Activated CD8-positive, alpha-beta memory T cell treated with anti-CD3 and anti-CD28 coated beads for 36 hours (primary cell): ENCODE data around the gene DDN. TPM values are rescaled to one million over a fixed set of nuclear protein-coding genes. Genes with fewer than 3 reads are reported as not detected.

Experiments used
- CTCF ChIA-PET: fragments of 350-600 bp; sonication (Branson Sonifier 250); formaldehyde crosslinking; loops from one replicate; lab custom pipeline; 2021; ENCODE audit warnings: antibody characterized with exemption; lab: Charles Lee
- POLR2A ChIA-PET: fragments of 350-600 bp; sonication (Branson Sonifier 250); formaldehyde crosslinking; loops from one replicate; lab custom pipeline; 2021; ENCODE audit warnings: antibody characterized with exemption; lab: Charles Lee
- total RNA-seq, 2 experiments: library from RNA; stranded (reverse); gene quantifications; one replicate each; pipeline ENCODE4 v1.2.3, GENCODE V29; 2021

Gene DDN
- total RNA-seq, 2 experiments from 2014 or later: 1.2 TPM

DNA sequence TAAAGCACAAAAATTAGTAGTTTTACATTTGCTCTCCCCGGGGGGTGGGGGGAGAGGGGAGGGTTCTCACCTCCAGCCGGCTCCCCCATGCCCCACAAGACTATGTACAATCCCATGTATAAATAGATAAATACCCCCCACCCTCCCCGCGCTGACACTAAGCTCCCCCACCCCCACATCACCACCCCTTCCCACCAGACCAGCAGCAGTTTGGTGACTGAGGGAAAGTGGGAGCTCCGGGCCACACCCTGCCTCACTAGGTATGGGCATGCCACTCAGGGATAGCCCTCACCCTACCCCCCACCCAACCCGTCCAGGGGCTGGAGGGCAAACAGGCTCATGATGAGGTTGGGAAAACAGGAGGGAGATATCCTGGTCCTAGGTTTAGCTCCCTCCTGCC lies 21.3 kb upstream of the DDN start:
- CTCF ChIA-PET: interaction anchor here (0.6 to 1.9 kb wide), 15 partner anchors 11 to 167 kb away, joined by 3 to 10 read pairs (median 4); partner anchors contain the start of gene KMT2D

DNA sequence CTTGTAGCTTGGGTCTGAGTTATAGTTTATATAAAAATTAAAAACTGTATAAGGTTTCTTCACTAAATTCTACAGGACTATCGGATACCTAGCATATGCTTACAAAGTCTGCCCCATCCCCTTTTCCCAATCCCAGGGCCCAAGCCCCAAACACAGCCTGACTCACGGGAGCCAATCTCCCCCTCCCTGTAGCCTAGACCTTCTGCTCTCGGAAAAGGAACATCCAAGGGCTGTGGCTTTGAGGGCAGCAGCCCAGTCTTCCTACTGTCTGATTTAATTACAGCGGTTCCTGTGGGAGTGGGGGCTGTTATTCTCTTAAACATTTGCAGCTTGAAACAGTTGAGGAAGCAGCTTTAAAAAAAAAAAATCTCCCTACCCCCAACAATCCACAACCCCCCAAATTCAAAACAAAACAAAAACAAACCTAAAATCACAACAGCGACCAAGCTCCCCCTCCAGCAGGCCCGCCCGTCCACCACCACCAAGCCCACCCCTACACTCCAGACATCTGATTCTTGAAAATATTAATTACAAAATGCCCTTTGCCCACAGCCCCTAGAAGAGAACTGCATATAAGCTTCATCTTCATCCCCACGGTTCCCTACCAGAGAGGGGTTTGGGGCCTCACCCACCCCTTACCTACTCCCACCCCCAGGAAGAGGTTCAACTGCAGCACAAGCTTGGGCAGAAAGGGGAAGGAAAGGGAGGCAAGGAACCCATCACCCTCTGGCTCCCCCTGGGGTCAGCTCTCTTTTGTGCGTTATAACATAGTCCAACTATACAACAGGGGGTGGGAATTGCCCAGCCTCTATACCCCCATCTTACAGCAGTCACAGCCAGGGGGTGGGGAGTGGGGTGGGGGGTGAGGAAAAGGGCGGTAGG lies 20.5 kb upstream of the DDN start:
- ChIA-PET POLR2A (interaction anchor here (0.5 to 1.3 kb wide), 6 partner anchors 18 to 1133 kb away, joined by 3 to 5 read pairs (median 4); no protein-coding TSS in a partner anchor), CTCF (interaction anchor here (0.8 to 1.9 kb wide), 14 partner anchors 12 to 166 kb away, joined by 3 to 10 read pairs (median 4); partner anchors contain the start of gene KMT2D)

More for the DNA sequence above, 21.3 kb upstream of the DDN start:
- POLR2A ChIA-PET: interaction anchor here (0.5 to 1.3 kb wide), 2 partner anchors 24 to 39 kb away, joined by 3 to 5 read pairs; no protein-coding TSS in a partner anchor

DNA sequence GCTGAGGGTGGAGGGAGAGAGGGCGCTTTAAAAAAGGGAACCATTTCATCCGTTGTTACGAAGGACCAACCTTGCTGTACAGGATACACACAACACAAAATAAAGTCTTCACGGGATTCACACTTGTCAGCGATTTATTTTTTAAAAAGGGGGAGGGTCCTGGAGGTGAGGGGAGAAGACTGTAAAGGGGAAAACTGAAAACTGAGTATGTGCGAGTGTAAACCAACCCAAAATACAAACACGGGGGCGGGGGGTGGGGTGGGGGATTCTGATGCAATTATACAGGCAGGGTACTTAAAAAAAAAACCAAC lies 19.9 kb upstream of the DDN start:
- ChIA-PET POLR2A (interaction anchor here (0.6 to 1.3 kb wide), 3 partner anchors 22 to 245 kb away, joined by 4 to 5 read pairs (median 5); no protein-coding TSS in a partner anchor), CTCF (interaction anchor here (1.3 to 1.9 kb wide), 6 partner anchors 12 to 111 kb away, joined by 3 to 10 read pairs (median 5); partner anchors contain the start of gene KMT2D)

DNA sequence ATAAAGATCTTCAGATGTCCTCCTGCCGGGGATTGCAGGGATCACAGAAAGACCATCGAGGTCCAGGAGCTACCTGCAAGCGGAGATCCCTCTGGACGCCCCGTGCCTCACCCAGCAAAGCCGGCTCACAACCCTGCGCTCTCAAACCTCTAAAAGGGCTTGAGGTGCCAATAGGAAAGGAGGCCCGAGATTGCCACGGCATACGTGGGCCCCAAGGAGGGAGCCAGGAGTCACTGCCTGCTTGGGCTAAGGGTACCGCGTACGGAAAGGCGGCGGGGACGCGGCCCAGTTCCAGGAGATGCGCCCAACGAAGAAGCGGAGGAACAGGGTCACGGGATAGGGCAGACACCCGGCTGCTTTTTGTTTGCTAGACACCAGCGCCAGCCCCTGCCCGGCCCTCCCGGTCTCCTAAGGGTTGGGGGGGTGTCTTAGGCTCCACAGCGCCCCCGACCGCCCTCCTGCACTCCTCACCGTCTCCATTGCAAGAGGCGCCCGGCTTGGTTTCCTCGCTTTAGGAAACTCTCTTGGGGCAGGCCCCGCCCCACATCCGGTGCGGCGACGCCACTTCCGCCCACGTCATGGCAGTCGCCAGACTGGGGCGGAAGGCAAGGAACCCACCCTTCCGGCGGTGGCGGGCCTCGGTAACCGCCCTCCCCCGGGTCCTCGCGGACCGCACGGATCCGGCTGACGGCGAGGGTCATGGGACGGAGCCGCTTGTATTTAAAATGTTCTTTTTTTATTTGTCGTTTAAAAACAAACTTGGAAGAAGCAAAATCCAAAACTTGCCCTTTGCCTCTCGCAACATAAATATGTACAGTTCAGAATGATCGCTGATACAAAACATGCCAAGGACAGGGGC lies 19.3 kb upstream of the DDN start, which contains the start of gene PRKAG1:
TSS of gene PRKAG1 (minus strand) at position 516 of the 859 bp plus-strand sequence. CDS start at position 480, 36 bp downstream.
- ChIA-PET POLR2A (interaction anchor here (0.6 to 1.0 kb wide), 2 partner anchors 37 to 217 kb away, joined by 3 to 7 read pairs; no protein-coding TSS in a partner anchor), CTCF (interaction anchor here (0.6 to 2.2 kb wide), 12 partner anchors 15 to 379 kb away, joined by 3 to 7 read pairs (median 4); partner anchors contain the start of genes DDN, KMT2D and WNT1)

DNA sequence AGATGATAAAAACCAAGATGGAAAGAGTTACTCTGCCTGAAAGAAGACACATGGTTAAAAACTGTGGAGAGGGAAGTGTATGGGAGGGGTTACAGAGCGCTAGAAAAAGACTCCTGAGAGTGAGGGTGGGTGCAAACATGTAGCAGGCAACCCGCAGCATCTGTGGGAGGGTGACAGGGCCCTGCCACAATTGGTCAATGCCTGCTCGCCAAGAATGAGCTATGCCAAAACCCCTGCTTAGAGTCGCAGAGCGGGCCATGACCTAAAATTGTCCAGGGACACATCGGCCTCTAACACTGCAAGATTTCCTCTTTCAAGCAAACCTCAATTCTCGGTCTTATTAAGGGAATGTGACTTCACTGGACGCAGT lies 18.7 kb upstream of the DDN start:
- POLR2A ChIA-PET: interaction anchor here (0.6 to 1.0 kb wide), 2 partner anchors 38 to 217 kb away, joined by 3 to 7 read pairs; no protein-coding TSS in a partner anchor

DNA sequence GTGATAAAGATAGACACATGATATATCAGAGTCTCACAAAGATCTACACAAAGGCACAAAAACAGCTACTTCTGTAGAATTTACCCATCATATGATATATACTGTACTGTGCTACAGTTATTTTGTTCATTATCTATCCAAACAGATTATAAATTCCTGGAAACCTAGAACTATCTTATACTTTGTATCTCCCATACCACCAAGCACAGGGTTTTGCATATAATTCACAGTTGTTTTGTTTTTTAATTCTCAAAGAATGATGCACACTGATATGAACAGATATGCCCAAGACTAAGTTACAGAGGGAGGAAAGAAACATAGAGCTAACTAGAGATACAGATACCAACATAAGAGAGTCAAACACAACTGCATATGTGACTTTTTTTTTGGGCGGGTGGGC lies 16.0 kb upstream of the DDN start:
- CTCF ChIA-PET: interaction anchor here (1.7 kb wide), 1 partner anchor 74 kb away, joined by 7 read pairs; no protein-coding TSS in a partner anchor

More for the DNA sequence above, 18.7 kb upstream of the DDN start:
- CTCF ChIA-PET: interaction anchor here (0.6 to 2.2 kb wide), 9 partner anchors 15 to 380 kb away, joined by 3 to 7 read pairs (median 4); partner anchors contain the start of genes DDN and WNT1

DNA sequence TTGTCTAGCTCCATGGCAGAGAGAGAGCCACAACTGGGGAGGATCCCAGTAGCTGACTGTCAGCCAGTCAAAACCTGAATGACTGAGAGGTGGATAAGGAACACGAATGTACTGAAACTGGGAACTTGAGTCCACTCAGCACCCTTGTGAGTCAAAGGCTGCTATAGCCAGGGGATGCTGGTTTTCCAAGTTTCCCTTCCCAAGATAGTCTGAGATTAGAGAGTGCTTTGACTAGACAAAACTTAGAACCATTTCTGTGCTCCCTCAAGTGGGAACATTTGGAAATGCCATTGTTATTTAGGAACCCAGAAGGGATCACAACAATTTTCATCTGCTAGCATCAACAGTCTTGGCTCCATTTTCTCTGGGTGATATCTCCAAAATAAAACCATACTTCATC lies 15.4 kb upstream of the DDN start:
- ChIA-PET CTCF (interaction anchor here (1.7 to 2.6 kb wide), 2 partner anchors 17 to 74 kb away, joined by 6 to 7 read pairs; no protein-coding TSS in a partner anchor), POLR2A (no interaction called here)

More for the DNA sequence above, 16.0 kb upstream of the DDN start:
- POLR2A ChIA-PET: interaction anchor here (0.9 kb wide), 1 partner anchor 14 kb away, joined by 3 read pairs; no protein-coding TSS in a partner anchor

DNA sequence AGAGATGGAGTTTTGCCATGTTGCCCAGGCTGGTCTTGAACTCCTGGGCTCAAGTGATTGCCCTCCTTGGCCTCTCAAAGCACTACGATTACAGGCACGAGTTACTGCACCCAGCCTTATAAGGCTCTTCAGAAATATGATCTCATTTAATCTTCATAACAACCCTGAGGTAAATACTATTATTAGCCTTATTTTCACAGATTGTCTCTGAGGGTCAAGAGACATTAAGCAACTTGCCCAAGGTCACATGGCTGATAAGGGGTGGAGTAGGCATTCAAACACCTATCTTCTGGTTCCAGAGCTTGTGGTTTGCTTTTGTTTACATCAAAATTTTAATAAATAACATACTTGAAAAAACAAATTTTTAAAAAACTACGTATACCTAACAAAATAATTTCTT lies 14.3 kb upstream of the DDN start:
- ChIA-PET CTCF (interaction anchor here (0.6 to 2.6 kb wide), 2 partner anchors 16 to 234 kb away, joined by 3 to 6 read pairs; no protein-coding TSS in a partner anchor), POLR2A (no interaction called here)

DNA sequence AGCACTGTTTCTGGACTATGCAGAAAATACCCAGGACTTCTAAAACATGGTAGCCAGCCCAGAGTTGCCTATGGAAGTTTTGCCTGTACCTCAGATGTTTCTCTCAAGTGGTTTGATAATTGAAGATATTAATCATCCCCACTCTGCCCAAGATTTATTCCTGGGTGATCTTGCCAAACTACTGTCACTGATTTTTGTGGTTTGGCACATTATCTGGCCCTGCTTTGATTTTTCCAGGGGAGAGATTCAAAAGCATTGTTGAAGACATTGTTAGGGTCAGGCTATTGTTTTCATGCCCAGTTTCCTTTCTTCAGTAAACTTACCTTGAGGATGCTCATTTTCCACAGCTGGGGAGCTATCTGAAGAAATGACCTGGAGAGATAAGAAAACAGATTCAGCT lies 13.6 kb upstream of the DDN start:
- CTCF ChIA-PET: interaction anchor here (2.6 kb wide), 1 partner anchor 16 kb away, joined by 6 read pairs; no protein-coding TSS in a partner anchor
- POLR2A ChIA-PET: no interaction called here

DNA sequence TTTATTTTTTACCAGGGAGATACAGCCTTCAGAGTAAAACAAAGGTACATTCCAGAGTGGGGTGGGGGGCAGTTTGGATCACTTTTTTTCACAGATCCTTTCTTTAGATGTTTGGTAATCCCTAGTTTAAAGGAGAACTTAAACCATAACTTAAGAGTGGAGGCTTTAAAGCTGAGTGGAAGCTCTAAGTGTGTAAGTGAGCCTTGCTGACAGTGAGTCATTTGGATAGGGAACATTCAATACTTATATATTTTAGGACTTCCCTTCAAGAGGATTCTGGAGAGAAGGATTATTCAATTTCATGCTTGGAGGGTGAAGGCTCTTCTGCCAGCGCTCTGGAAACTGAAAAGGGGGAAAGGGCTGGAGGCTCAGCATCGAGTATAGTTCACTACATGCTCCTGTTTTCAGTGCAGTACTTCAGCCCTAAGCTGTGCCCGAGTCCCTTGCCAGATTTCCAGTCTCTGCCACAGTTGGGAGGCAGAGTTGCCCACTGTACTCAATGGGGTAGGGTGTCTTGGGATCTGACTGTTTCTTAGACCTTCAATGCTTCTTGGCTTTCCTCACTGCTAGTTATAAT lies 11.0 kb upstream of the DDN start:
- CTCF ChIA-PET: interaction anchor here (1.0 to 2.1 kb wide), 2 partner anchors 13 to 82 kb away, joined by 3 to 7 read pairs; no protein-coding TSS in a partner anchor

DNA sequence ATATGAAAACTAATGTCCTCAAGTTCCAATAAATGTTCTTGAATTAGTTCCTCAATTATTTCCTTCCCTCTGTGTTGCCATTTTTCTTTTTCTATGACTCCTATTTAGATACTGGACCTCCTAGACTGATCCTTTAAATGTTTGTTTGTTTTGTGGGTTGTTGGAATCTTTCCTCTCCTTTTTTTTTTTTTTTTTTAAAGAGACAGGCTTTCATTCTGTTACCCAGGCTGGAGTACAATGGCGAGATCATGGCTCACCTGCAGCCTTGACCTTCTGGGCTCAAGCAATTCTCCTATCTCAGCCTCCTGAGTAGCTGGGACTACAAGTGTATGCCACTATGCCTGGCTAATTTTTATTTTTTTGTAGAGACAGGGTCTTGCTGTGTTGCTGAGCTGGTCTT lies 9.8 kb upstream of the DDN start:
- ChIA-PET POLR2A (no interaction called here), CTCF (interaction anchor here (2.1 kb wide), 1 partner anchor 12 kb away, joined by 7 read pairs; no protein-coding TSS in a partner anchor)

More for the DNA sequence above, 11.0 kb upstream of the DDN start:
- POLR2A ChIA-PET: no interaction called here

DNA sequence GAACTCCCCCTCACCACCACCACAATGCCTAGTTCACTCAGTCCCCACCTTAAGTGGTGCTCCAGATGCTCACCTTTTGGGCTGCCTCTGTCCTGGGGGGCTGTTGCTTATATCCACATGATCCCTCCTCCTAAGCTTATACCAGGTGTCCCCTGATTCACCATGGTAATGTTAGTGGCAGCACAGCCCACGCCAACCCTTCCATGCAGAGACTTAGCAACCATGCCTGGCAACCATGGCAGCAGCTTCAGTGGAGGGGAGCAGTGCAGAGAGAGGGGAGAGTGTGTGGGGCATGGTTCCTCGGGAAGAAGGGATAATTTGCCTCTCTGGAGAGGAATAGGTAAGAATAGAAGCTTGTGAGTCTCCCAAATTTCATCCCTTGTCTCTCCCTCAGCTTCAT lies 1.2 kb upstream of the DDN start:
- POLR2A ChIA-PET: interaction anchor here (1.0 kb wide), 1 partner anchor 76 kb away, joined by 5 read pairs; no protein-coding TSS in a partner anchor
- CTCF ChIA-PET: interaction anchor here (1.2 to 5.3 kb wide), 7 partner anchors 12 to 130 kb away, joined by 3 to 51 read pairs (median 5); partner anchors contain the start of genes TUBA1B and WNT1

DNA sequence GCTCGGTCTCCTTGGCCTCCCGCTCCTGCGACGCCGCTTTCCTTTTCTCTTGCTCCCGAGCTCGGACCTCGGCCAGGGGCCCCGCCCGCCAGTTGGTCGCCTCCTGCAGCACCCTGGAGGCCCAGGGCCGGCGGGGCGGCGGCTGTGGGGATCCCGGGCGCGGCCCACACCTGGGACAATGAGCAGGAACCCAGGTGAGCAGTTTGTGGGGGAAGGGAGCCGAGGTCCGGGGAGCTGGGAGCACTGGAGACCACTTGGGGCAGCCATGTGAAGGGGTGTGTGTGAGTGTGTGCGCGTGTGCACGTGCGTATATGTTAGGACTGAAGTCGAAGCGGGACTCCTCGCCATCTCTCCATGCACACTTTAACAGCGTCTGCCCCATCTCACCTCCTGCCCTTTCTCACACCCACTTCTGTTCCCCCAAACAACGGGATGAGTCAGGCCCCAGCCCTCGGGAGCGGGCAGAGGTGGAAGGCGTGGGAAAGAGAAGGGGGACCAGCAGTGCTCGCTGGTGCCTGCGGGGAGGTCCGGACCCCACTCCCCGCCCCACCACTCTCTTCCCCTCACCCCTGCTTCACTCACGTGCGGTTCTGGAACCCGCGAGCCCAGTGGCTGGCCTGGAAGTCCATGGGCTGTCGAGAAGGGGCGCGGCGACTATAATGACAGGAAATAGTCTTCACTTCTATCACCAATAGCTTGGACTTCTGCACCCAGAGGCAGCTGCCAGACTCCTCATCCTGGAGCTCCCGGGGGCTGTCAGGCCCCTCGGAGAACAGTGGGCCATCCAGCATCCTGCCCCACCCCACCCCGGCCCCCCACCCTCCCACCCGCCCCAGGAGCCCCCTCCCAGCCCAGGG lies 450 bp downstream of the DDN start:
- POLR2A ChIA-PET: no interaction called here
- CTCF ChIA-PET: interaction anchor here (1.0 to 5.3 kb wide), 12 partner anchors 10 to 132 kb away, joined by 3 to 51 read pairs (median 6); partner anchors contain the start of genes TUBA1B, WNT1 and WNT10B

DNA sequence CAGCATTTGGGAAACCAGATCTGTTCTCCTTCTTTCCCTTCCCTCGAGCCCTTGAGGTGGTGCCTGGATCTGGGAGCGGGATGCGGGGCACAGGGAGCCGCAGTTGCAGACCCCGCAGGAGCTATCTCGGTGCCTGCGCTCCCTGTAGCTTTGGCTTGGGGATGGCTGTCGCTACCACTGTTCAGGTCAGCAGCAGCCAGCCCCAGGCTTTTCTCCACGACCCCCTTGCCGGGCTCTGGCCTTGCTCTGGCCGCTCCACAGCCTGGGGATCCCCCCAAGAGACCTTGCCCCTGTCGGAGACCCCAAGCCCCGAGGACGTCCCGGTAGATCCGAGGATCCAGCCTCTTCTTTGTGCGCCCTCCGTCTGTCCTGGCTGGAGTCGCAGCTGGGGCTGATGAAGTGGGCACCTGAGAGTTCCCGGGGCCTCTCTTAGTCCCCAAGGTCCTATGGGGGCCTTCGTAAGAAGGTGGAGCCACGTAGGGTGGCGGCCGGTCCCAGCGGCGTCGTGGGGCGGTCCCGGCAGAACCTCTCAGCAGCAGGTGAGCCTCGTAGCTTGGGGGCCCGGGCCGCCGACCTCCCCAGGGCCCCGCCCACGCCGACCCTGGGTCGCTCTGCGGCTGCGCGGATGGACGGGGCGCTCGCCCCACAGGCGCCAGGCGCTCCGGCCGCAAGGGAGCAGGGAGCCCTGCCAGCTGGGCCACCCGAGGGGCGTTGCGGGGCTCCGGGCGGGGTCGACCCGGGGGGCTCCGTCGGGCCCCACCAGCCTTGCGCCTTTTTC lies 1.3 kb downstream of the DDN start:
- ChIA-PET POLR2A (interaction anchor here (1.1 kb wide), 1 partner anchor 288 kb away, joined by 3 read pairs; no protein-coding TSS in a partner anchor), CTCF (interaction anchor here (0.5 to 5.3 kb wide), 21 partner anchors 10 to 178 kb away, joined by 3 to 51 read pairs (median 6); partner anchors contain the start of genes KMT2D, LMBR1L, WNT1 and WNT10B)
